SK-N-SH (cell line): Measurements from ENCODE around the gene RAD51B. TPM values are rescaled to one million over a fixed set of nuclear protein-coding genes. Genes with fewer than 3 reads are reported as not detected.

Source experiments
- CTCF ChIA-PET: fragments of 300-600, 350-600 bp; formaldehyde crosslinking; extraction: SDS; loops from one replicate; lab custom pipeline; 2021; lab: Yijun Ruan, JAX
- POLR2A ChIA-PET: fragments of 350-600 bp; sonication (Branson Sonifier 250); formaldehyde crosslinking; extraction: SDS; loops from one replicate; lab custom pipeline; 2020; ENCODE audit warnings: antibody characterized with exemption, inconsistent platforms; lab: Yijun Ruan, JAX
- DNase-seq: peaks from one replicate; pipeline ENCODE4 v3.0.0; 2012
- H2AFZ ChIP-seq: fragments of 200-600 bp; sonication (generic); 2 replicates; pipeline ENCODE4 v1.8.1; 2016; ENCODE audit warnings: antibody characterized with exemption, mild to moderate bottlenecking, low read depth
- H3F3A ChIP-seq: fragments of 200-600 bp; sonication (generic); replicated peaks from 2 replicates; pipeline ENCODE3; 2016; ENCODE audit warnings: antibody characterized with exemption, mild to moderate bottlenecking; ENCODE audit not compliant: insufficient read depth
- H3K27ac ChIP-seq, 2 experiments: fragments of 200-500 bp in 1 of 2; fragments of 200-600 bp in 1 of 2; sonication (Bioruptor generic) in 1 of 2; sonication (generic), shearing (Covaris generic) in 1 of 2; 2 replicates each; pipeline versions ENCODE4 v1.5.1 to v1.6.1; 2014 to 2016; ENCODE audit warnings: low read depth in 2 of 2, inconsistent platforms in 1 of 2, low read length in 1 of 2, mild to moderate bottlenecking in 1 of 2, mixed read lengths in 1 of 2
- H3K27me3 ChIP-seq: fragments of 200-600 bp; sonication (generic), shearing (Covaris generic); 2 replicates; pipeline ENCODE4 v1.6.1; 2016; ENCODE audit warnings: mixed run types; ENCODE audit not compliant: insufficient read depth
- H3K36me3 ChIP-seq, 2 experiments: fragments of 200-500 bp in 1 of 2; fragments of 200-600 bp in 1 of 2; sonication (Bioruptor generic) in 1 of 2; sonication (generic) in 1 of 2; replicated peaks in 1 of 2; 2 replicates each; pipeline versions ENCODE3 to v1.5.1; 2014 to 2016; ENCODE audit warnings: low read length in 1 of 2, mild to moderate bottlenecking in 1 of 2; ENCODE audit not compliant: insufficient read depth in 2 of 2, control insufficient read depth in 1 of 2
- H3K4me1 ChIP-seq, 2 experiments: fragments of 200-500 bp in 1 of 2; fragments of 200-600 bp in 1 of 2; sonication (Bioruptor generic) in 1 of 2; sonication (generic), shearing (Covaris generic) in 1 of 2; 2 replicates each; pipeline versions ENCODE4 v1.5.1 to v1.6.1; 2014 to 2016; ENCODE audit warnings: low read depth in 1 of 2, low read length in 1 of 2, mixed run types in 1 of 2; ENCODE audit not compliant: insufficient read depth in 2 of 2, control insufficient read depth in 1 of 2
- H3K4me2 ChIP-seq: fragments of 200-600 bp; sonication (generic), shearing (Covaris generic); 2 replicates; pipeline ENCODE4 v1.6.1; 2017; ENCODE audit warnings: mixed run types
- H3K4me3 ChIP-seq, 2 experiments: fragments of 200-500 bp in 1 of 2; fragments of 200-600 bp in 1 of 2; sonication (Bioruptor generic) in 1 of 2; sonication (generic), shearing (Covaris generic) in 1 of 2; 2 replicates each; pipeline versions ENCODE4 v1.5.1 to v1.8.1; 2014 to 2016; ENCODE audit warnings: low read depth in 2 of 2, inconsistent platforms in 1 of 2, low read length in 1 of 2, mild to moderate bottlenecking in 1 of 2, mixed read lengths in 1 of 2, moderate library complexity in 1 of 2
- H3K79me2 ChIP-seq: fragments of 200-600 bp; sonication (generic); 2 replicates; pipeline ENCODE4 v1.8.1; 2017; ENCODE audit warnings: mild to moderate bottlenecking; ENCODE audit not compliant: insufficient read depth
- H3K9ac ChIP-seq: fragments of 200-600 bp; sonication (generic); 2 replicates; pipeline ENCODE4 v1.6.1; 2017; ENCODE audit warnings: mixed run types
- H3K9me2 ChIP-seq: fragments of 200-600 bp; sonication (generic); 2 replicates; pipeline ENCODE4 v1.6.1; 2017; ENCODE audit warnings: mixed run types
- H3K9me3 ChIP-seq: fragments of 200-600 bp; sonication (generic); 2 replicates; pipeline ENCODE4 v1.6.1; 2017; ENCODE audit warnings: mixed run types, mild to moderate bottlenecking, moderate library complexity
- H4K20me1 ChIP-seq: fragments of 200-600 bp; sonication (generic); 2 replicates; pipeline ENCODE4 v1.6.1; 2017; ENCODE audit warnings: mild to moderate bottlenecking, mixed run types; ENCODE audit not compliant: insufficient read depth
- CHD2 ChIP-seq: fragments of 150-350 bp; IDR thresholded peaks from 2 replicates; pipeline ENCODE4 v1.6.1; 2018; ENCODE audit warnings: low read length; ENCODE audit not compliant: partially characterized antibody
- ELF1 ChIP-seq: IDR thresholded peaks from 2 replicates; pipeline ENCODE4 v1.4.0; 2012
- FOXJ3 ChIP-seq: sonication (generic); formaldehyde crosslinking; IDR thresholded peaks from 2 replicates; pipeline ENCODE4 v1.5.1; 2020; ENCODE audit warnings: mild to moderate bottlenecking, missing genetic modification reagents
- GATA2 ChIP-seq: sonication (generic); formaldehyde crosslinking; IDR thresholded peaks from 2 replicates; pipeline ENCODE4 v1.5.0; 2020; ENCODE audit warnings: mild to moderate bottlenecking, missing genetic modification reagents
- IRF3 ChIP-seq: fragments of 150-350 bp; IDR thresholded peaks from 2 replicates; pipeline ENCODE4 v1.6.1; 2016; ENCODE audit warnings: mild to moderate bottlenecking, low read depth, low read length
- JUND ChIP-seq: IDR thresholded peaks from 2 replicates; pipeline ENCODE4 v1.4.0; 2012
- MXI1 ChIP-seq: IDR thresholded peaks from 2 replicates; pipeline ENCODE4 v1.6.1; 2012; ENCODE audit warnings: mild to moderate bottlenecking, low read depth, low read length, improper control_type of control experiment
- REST ChIP-seq: IDR thresholded peaks from 2 replicates; pipeline ENCODE4 v1.6.1; 2012; ENCODE audit warnings: mild to moderate bottlenecking, low read depth, low read length, moderate library complexity
- RFX5 ChIP-seq: IDR thresholded peaks from 2 replicates; pipeline ENCODE4 v1.6.1; 2012; ENCODE audit warnings: mild to moderate bottlenecking, improper control_type of control experiment, low read length
- TCF12 ChIP-seq: IDR thresholded peaks from 2 replicates; pipeline ENCODE4 v1.4.0; 2012
- YY1 ChIP-seq: IDR thresholded peaks from 2 replicates; pipeline ENCODE4 v1.4.0; 2012; ENCODE audit warnings: low read depth, mild to moderate bottlenecking
- WGBS: methylation state at CpG from one replicate; pipeline ENCODE4 v1.1.6; 2017; ENCODE audit warnings: low lambda C conversion rate; 5-methylcytosine and 5-hydroxymethylcytosine counted together
- polyA plus RNA-seq, 3 experiments: library from polyadenylated mRNA; depleted of rRNA; stranded (reverse); fragments of >200 nt; gene quantifications; 2 replicates each; pipeline ENCODE4 v1.2.3, GENCODE V29; 2012

RAD51B gene
- polyA plus RNA-seq, 1 of the 3 experiments (the other 2 are of a cell fraction), result 6.0 TPM

- Histone ChIP-seq H3K27ac (no peak overlapping the region), H3K4me3 (no peak overlapping the region), H3K9me2 (no peaks in the 10 kb centered on the region), H4K20me1 (no peaks in the 10 kb centered on the region), H2AFZ (no peak overlapping the region), H3K9me3 (no peaks in the 10 kb centered on the region; the same call in 1 of the 2 replicates), H3K27me3 (no peaks in the 10 kb centered on the region), H3K9ac (no peak overlapping the region), H3K4me2 (no peak overlapping the region), H3K4me1 (no peaks in the 10 kb centered on the region; a peak in 2 of 4 replicates), H3K36me3 (no peaks in the 10 kb centered on the region)
- CTCF ChIA-PET, result interaction anchor here (1.0 to 5.1 kb wide), 11 partner anchors 12 to 930 kb away, joined by 3 to 55 read pairs (median 4); no protein-coding TSS in a partner anchor
- POLR2A ChIA-PET, result no interaction called here
- WGBS, result 94% methylated on average over 3 of the region's 4 CpGs
- DNase-seq, result no peak
- TF ChIP-seq IRF3, result no peak
- TF ChIP-seq CHD2, result no peak
- TF ChIP-seq, all 33 proteins: peak for 0
- Histone ChIP-seq H3K79me2 (no peaks in the 10 kb centered on the region), H3F3A (no peaks in the 10 kb centered on the region)
Observed at GRCh38 chr14:67932708-67933246, 113.2 kb downstream of the RAD51B start.

- no peaks in the 10 kb centered on the region for H3K36me3 ChIP-seq
- DNase-seq, result no peak
- H3K27ac ChIP-seq, result no peak overlapping the region
- no peaks in the 10 kb centered on the region for H3F3A ChIP-seq
- no peak overlapping the region for H2AFZ ChIP-seq
- ChIA-PET POLR2A (no interaction called here), CTCF (interaction anchor here (0.7 to 5.1 kb wide), 24 partner anchors 11 to 929 kb away, joined by 3 to 55 read pairs (median 4); no protein-coding TSS in a partner anchor)
- no peaks in the 10 kb centered on the region for H3K79me2 ChIP-seq
- no peak overlapping the region for H3K4me2 ChIP-seq
- H3K27me3 ChIP-seq, result no peaks in the 10 kb centered on the region
- H3K4me3 ChIP-seq, result no peak overlapping the region
- H3K4me1 ChIP-seq, result peaks cover 0 to 2% of the 10 kb centered on the region in 2 experiments; a peak in 3 of 4 replicates
- TF ChIP-seq JUND (no peak), RFX5 (no peak), GATA2 (no peak), FOXJ3 (no peak), MXI1 (no peak), IRF3 (no peak), TCF12 (no peak), YY1 (no peak), REST (no peak), ELF1 (no peak)
- H3K9ac ChIP-seq, result no peak overlapping the region
- H4K20me1 ChIP-seq, result no peaks in the 10 kb centered on the region
- H3K9me3 ChIP-seq, result no peaks in the 10 kb centered on the region; the same call in 1 of the 2 replicates
- no peaks in the 10 kb centered on the region for H3K9me2 ChIP-seq
Observed at GRCh38 chr14:67933266-67933665, 113.7 kb downstream of the RAD51B start.
